Cardiac fibroblast (primary cell): ENCODE results near the gene PCNP.

ENCODE experiments used
- DNase-seq, 2 donors: peaks; one replicate each; pipeline versions ENCODE4 v3.0.0 to v3.0.0-alpha.2; 2010; ENCODE audit warnings: low read depth in 2 of 2
- H3K4me3 ChIP-seq, 2 donors: replicated peaks in 1 of 2; 1 replicate in 1 of 2; 2 replicates in 1 of 2; pipeline ENCODE4 v1.5.1; 2011; ENCODE audit warnings: low read depth in 2 of 2, low read length in 2 of 2, mild to moderate bottlenecking in 2 of 2, moderate library complexity in 1 of 2
- CTCF ChIP-seq: IDR thresholded peaks from one replicate; pipeline ENCODE4 v1.5.1; 2011; ENCODE audit warnings: low read depth, mild to moderate bottlenecking, low read length, inconsistent platforms

PCNP gene

GRCh38 chr3:101633186-101633585 lies 59.2 kb downstream of the PCNP start:
- H3K4me3 ChIP-seq, result no peak overlapping the region
- no peak for TF ChIP-seq CTCF
- no peak for DNase-seq

GRCh38 chr3:101634591-101635196 lies 60.7 kb downstream of the PCNP start:
- no peak overlapping the region for H3K4me3 ChIP-seq
- no peak for TF ChIP-seq CTCF
- DNase-seq, result no peak

- no peak for DNase-seq
- H3K4me3 ChIP-seq, result no peak overlapping the region
- no peak for TF ChIP-seq CTCF
Measured at GRCh38 chr3:101635345-101635744, 61.4 kb downstream of the PCNP start.

GRCh38 chr3:101635954-101636798 lies 62.2 kb downstream of the PCNP start:
- no peak overlapping the region for H3K4me3 ChIP-seq
- peak; percentile 64 for TF ChIP-seq CTCF
- peak; percentile 48 to 62 for DNase-seq

- DNase-seq, result no peak
- TF ChIP-seq CTCF, result no peak
Measured at GRCh38 chr3:101637451-101637850, 63.5 kb downstream of the PCNP start.

GRCh38 chr3:101638261-101638745 lies 64.3 kb downstream of the PCNP start:
- DNase-seq, result peak in 1 of 2 donors; percentile 4
- no peak overlapping the region for H3K4me3 ChIP-seq
- TF ChIP-seq CTCF, result peak; percentile 3

More at GRCh38 chr3:101637451-101637850, 63.5 kb downstream of the PCNP start:
- H3K4me3 ChIP-seq, result no peak overlapping the region
